GM18498 (cell line): ENCODE data around the gene MAJIN.

Source experiments
- ATAC-seq: cut with Tn5 transposase; IDR thresholded peaks from one replicate; pipeline ENCODE4 v1.9.1; 2021; ENCODE audit warnings: mild to moderate bottlenecking, moderate library complexity; ENCODE audit not compliant: unreplicated experiment

The MAJIN gene

GRCh38 chr11:64916040-64916774 is 55.7 kb downstream of the MAJIN start:
- ATAC-seq = peak; percentile 19

- ATAC-seq = no peak
Observed at GRCh38 chr11:64915376-64915887, 56.5 kb downstream of the MAJIN start.

- no peak for ATAC-seq
Observed at GRCh38 chr11:64914123-64914522, 57.8 kb downstream of the MAJIN start.

GRCh38 chr11:64913171-64913727 is 58.7 kb downstream of the MAJIN start:
- no peak for ATAC-seq

GRCh38 chr11:64911689-64912088 is 60.2 kb downstream of the MAJIN start:
- ATAC-seq = no peak

GRCh38 chr11:64911142-64911541 is 60.8 kb downstream of the MAJIN start:
- ATAC-seq = no peak

- ATAC-seq = no peak
Observed at GRCh38 chr11:64910451-64911093, 61.3 kb downstream of the MAJIN start.

GRCh38 chr11:64909653-64910343 is 62.1 kb downstream of the MAJIN start:
- no peak for ATAC-seq

GRCh38 chr11:64908766-64909165 is 63.1 kb downstream of the MAJIN start:
- ATAC-seq = no peak

GRCh38 chr11:64906314-64906635 is 65.6 kb downstream of the MAJIN start:
- ATAC-seq = no peak

GRCh38 chr11:64905516-64906313 is 66.2 kb downstream of the MAJIN start:
- no peak for ATAC-seq

GRCh38 chr11:64903291-64903833 is 68.5 kb downstream of the MAJIN start:
- ATAC-seq = no peak

- no peak for ATAC-seq
Observed at GRCh38 chr11:64902102-64902900, 69.6 kb downstream of the MAJIN start.

GRCh38 chr11:64900774-64901173 is 71.1 kb downstream of the MAJIN start:
- ATAC-seq = no peak

- no peak for ATAC-seq
Observed at GRCh38 chr11:64900263-64900678, 71.6 kb downstream of the MAJIN start.

- ATAC-seq = no peak
Observed at GRCh38 chr11:64898541-64898940, 73.4 kb downstream of the MAJIN start.

GRCh38 chr11:64898076-64898445 is 73.8 kb downstream of the MAJIN start:
- no peak for ATAC-seq

- ATAC-seq = no peak
Observed at GRCh38 chr11:64897381-64898075, 74.4 kb downstream of the MAJIN start.

GRCh38 chr11:64896448-64897022 is 75.4 kb downstream of the MAJIN start:
- ATAC-seq = no peak
